H1 (cell line): ENCODE results near the gene RAET1G. TPM values are rescaled to one million over a fixed set of nuclear protein-coding genes. Genes with fewer than 3 reads are reported as not detected.

Experiments used
- CTCF ChIA-PET: fragments of 300-600 bp; sonication (Branson Sonifier 250); formaldehyde crosslinking; loops from one replicate; lab custom pipeline; 2021; ENCODE audit not compliant: partially characterized antibody; lab: Charles Lee
- POLR2A ChIA-PET: fragments of 300-600 bp; sonication (Branson Sonifier 250); formaldehyde crosslinking; loops from one replicate; lab custom pipeline; 2021; ENCODE audit warnings: inconsistent platforms; ENCODE audit not compliant: partially characterized antibody; lab: Charles Lee
- DNase-seq, 2 experiments: peaks; one replicate each; pipeline versions ENCODE4 v3.0.0 to v3.0.0-alpha.2; 2010 to 2022; ENCODE audit warnings: low spot score in 2 of 2, low read depth in 1 of 2, mixed read lengths in 1 of 2
- FAIRE-seq: peaks from 2 replicates; lab custom pipeline; 2011; peaks lifted over from hg19 to GRCh38; lab: Jason Lieb, UNC
- H2AFZ ChIP-seq: 2 replicates; pipeline ENCODE4 v1.8.1; 2012; ENCODE audit warnings: low read length, inconsistent platforms
- H2AK5ac ChIP-seq: 2 replicates; pipeline ENCODE4 v1.6.1; 2013; ENCODE audit warnings: low read depth, low read length
- H2BK120ac ChIP-seq: replicated peaks from 2 replicates; pipeline ENCODE3; 2013; ENCODE audit warnings: low read depth, low read length, inconsistent platforms
- H2BK12ac ChIP-seq: 2 replicates; pipeline ENCODE4 v1.6.1; 2013; ENCODE audit warnings: low read depth, low read length
- H2BK15ac ChIP-seq: 2 replicates; pipeline ENCODE4 v1.6.1; 2013; ENCODE audit warnings: low read length
- H2BK20ac ChIP-seq: 2 replicates; pipeline ENCODE4 v1.6.1; 2013; ENCODE audit warnings: low read length
- H2BK5ac ChIP-seq: 2 replicates; pipeline ENCODE4 v1.6.1; 2013; ENCODE audit warnings: low read depth, low read length
- H3K14ac ChIP-seq: 2 replicates; pipeline ENCODE4 v1.6.1; 2013; ENCODE audit warnings: inconsistent platforms; ENCODE audit not compliant: insufficient read length
- H3K18ac ChIP-seq: 2 replicates; pipeline ENCODE4 v1.6.1; 2013; ENCODE audit warnings: low read length; ENCODE audit errors: extremely low read depth
- H3K23ac ChIP-seq: 2 replicates; pipeline ENCODE4 v1.6.1; 2013; ENCODE audit warnings: inconsistent platforms; ENCODE audit not compliant: insufficient read length
- H3K23me2 ChIP-seq: 2 replicates; pipeline ENCODE4 v1.6.1; 2013; ENCODE audit warnings: low read depth, low read length
- H3K27ac ChIP-seq: 2 replicates; pipeline ENCODE4 v1.6.1; 2011; ENCODE audit warnings: low read depth, low read length, inconsistent platforms
- H3K27me3 ChIP-seq, 4 experiments: replicated peaks in 1 of 4; 1 replicate in 1 of 4; 2 replicates in 3 of 4; pipeline versions ENCODE4 v1.6.1 to v1.8.1; 2011 to 2013; ENCODE audit warnings: low read length in 3 of 4, mild to moderate bottlenecking in 3 of 4, inconsistent platforms in 2 of 4, mixed read lengths in 2 of 4, moderate library complexity in 1 of 4; ENCODE audit not compliant: control insufficient read depth in 3 of 4, insufficient read depth in 3 of 4; ENCODE audit errors: extremely low read depth in 1 of 4
- H3K36me3 ChIP-seq, 4 experiments: 2 replicates each; pipeline versions ENCODE4 v1.6.1 to v1.8.1; 2011 to 2013; ENCODE audit warnings: mild to moderate bottlenecking in 4 of 4, low read length in 3 of 4, moderate library complexity in 2 of 4, control low read depth in 1 of 4, inconsistent platforms in 1 of 4; ENCODE audit not compliant: insufficient read depth in 4 of 4, control insufficient read depth in 2 of 4
- H3K4ac ChIP-seq: replicated peaks from 2 replicates; pipeline ENCODE3; 2013; ENCODE audit warnings: low read length, low read depth, mixed read lengths, inconsistent platforms; ENCODE audit not compliant: insufficient read length
- H3K4me1 ChIP-seq, 4 experiments: replicated peaks in 1 of 4; 1 replicate in 1 of 4; 2 replicates in 3 of 4; pipeline versions ENCODE4 v1.6.1 to v1.8.1; 2011 to 2013; ENCODE audit warnings: low read length in 3 of 4, inconsistent platforms in 2 of 4, mixed read lengths in 1 of 4; ENCODE audit not compliant: insufficient read depth in 4 of 4, control insufficient read depth in 3 of 4
- H3K4me2 ChIP-seq, 2 experiments: 2 replicates each; pipeline versions ENCODE4 v1.6.1 to v1.8.1; 2011 to 2013; ENCODE audit warnings: low read depth in 2 of 2, low read length in 2 of 2, control low read depth in 1 of 2, inconsistent platforms in 1 of 2, mild to moderate bottlenecking in 1 of 2; ENCODE audit not compliant: insufficient read depth in 1 of 2
- H3K4me3 ChIP-seq, 4 experiments: fragments of 200-600, 300-600 bp in 1 of 4; sonication (generic), shearing (Covaris generic), sonication (Bioruptor Twin) in 1 of 4; 2 replicates each; pipeline versions ENCODE4 v1.5.1 to v1.8.1; 2011 to 2016; ENCODE audit warnings: low read length in 4 of 4, low read depth in 3 of 4, control low read depth in 2 of 4, inconsistent platforms in 2 of 4, mild to moderate bottlenecking in 2 of 4, mixed read lengths in 1 of 4, moderate library complexity in 1 of 4; ENCODE audit not compliant: insufficient read depth in 2 of 4; ENCODE audit errors: extremely low read depth in 1 of 4
- H3K56ac ChIP-seq: replicated peaks from 2 replicates; pipeline ENCODE3; 2013; ENCODE audit warnings: low read depth, mild to moderate bottlenecking, mixed read lengths, low read length, inconsistent platforms; ENCODE audit not compliant: insufficient read length
- H3K79me1 ChIP-seq: 2 replicates; pipeline ENCODE4 v1.6.1; 2013; ENCODE audit warnings: low read depth, low read length, control low read depth
- H3K79me2 ChIP-seq, 2 experiments: 2 replicates each; pipeline versions ENCODE4 v1.6.1 to v1.8.1; 2012 to 2013; ENCODE audit warnings: low read length in 2 of 2, mild to moderate bottlenecking in 2 of 2, inconsistent platforms in 1 of 2; ENCODE audit not compliant: insufficient read depth in 2 of 2, control insufficient read depth in 1 of 2
- H3K9ac ChIP-seq, 4 experiments: replicated peaks in 1 of 4; 1 replicate in 1 of 4; 2 replicates in 3 of 4; pipeline versions ENCODE4 v1.6.1 to v1.8.1; 2011 to 2013; ENCODE audit warnings: low read depth in 3 of 4, low read length in 3 of 4, control low read depth in 2 of 4, mild to moderate bottlenecking in 2 of 4, moderate library complexity in 2 of 4, inconsistent platforms in 1 of 4; ENCODE audit errors: extremely low read depth in 1 of 4
- H3K9me3 ChIP-seq, 2 experiments: 2 replicates each; pipeline versions ENCODE4 v1.6.1 to v1.8.1; 2012 to 2013; ENCODE audit warnings: mild to moderate bottlenecking in 2 of 2, moderate library complexity in 2 of 2, control low read depth in 1 of 2, inconsistent platforms in 1 of 2, low read depth in 1 of 2, low read length in 1 of 2, mixed read lengths in 1 of 2; ENCODE audit not compliant: insufficient read depth in 2 of 2
- H4K20me1 ChIP-seq, 2 experiments: replicated peaks in 1 of 2; 2 replicates each; pipeline versions ENCODE3 to v1.8.1; 2011 to 2013; ENCODE audit warnings: inconsistent platforms in 2 of 2, low read length in 2 of 2, mild to moderate bottlenecking in 1 of 2; ENCODE audit not compliant: insufficient read depth in 2 of 2, control insufficient read depth in 1 of 2
- H4K5ac ChIP-seq: 2 replicates; pipeline ENCODE4 v1.6.1; 2013; ENCODE audit warnings: low read length, low read depth, mixed read lengths, inconsistent platforms; ENCODE audit not compliant: insufficient read length
- H4K8ac ChIP-seq: 2 replicates; pipeline ENCODE4 v1.8.0; 2013; ENCODE audit warnings: mild to moderate bottlenecking, moderate library complexity, low read length, inconsistent platforms; ENCODE audit not compliant: insufficient read depth; ENCODE audit errors: extremely low read depth
- H4K91ac ChIP-seq: replicated peaks from 2 replicates; pipeline ENCODE3; 2013; ENCODE audit warnings: low read length, mixed read lengths, inconsistent platforms; ENCODE audit not compliant: insufficient read length
- BACH1 ChIP-seq: IDR thresholded peaks from 2 replicates; pipeline ENCODE4 v1.6.1; 2012; ENCODE audit warnings: low read length, improper control_type of control experiment
- CBX8 ChIP-seq: fragments of 300-800, 300-1000 bp; sonication (generic); IDR thresholded peaks from 2 replicates; pipeline ENCODE4 v1.7.1; 2016; ENCODE audit warnings: low read depth, low read length, borderline replicate concordance
- CREB1 ChIP-seq: IDR thresholded peaks from 2 replicates; pipeline ENCODE4 v1.6.1; 2012; ENCODE audit warnings: inconsistent platforms
- EP300 ChIP-seq, 2 experiments: IDR thresholded peaks; 1 replicate in 1 of 2; 2 replicates in 1 of 2; pipeline ENCODE4 v1.6.1; 2011 to 2012; ENCODE audit warnings: low read depth in 2 of 2, low read length in 2 of 2, mild to moderate bottlenecking in 2 of 2, borderline replicate concordance in 1 of 2, inconsistent platforms in 1 of 2, moderate library complexity in 1 of 2
- MAFK ChIP-seq: IDR thresholded peaks from 2 replicates; pipeline ENCODE4 v1.6.1; 2012; ENCODE audit warnings: low read depth, mild to moderate bottlenecking, improper control_type of control experiment, low read length
- PHF8 ChIP-seq: fragments of 200-600 bp; sonication (generic); conservative IDR thresholded peaks from 2 replicates; pipeline ENCODE4 v1.7.1; 2012; ENCODE audit warnings: low read depth, mild to moderate bottlenecking, inconsistent platforms, low read length, moderate library complexity
- RAD21 ChIP-seq, 2 experiments: IDR thresholded peaks in 1 of 2; conservative IDR thresholded peaks in 1 of 2; 2 replicates each; pipeline ENCODE4 v1.6.1; 2011; ENCODE audit warnings: low read depth in 2 of 2, low read length in 2 of 2, improper control_type of control experiment in 1 of 2, inconsistent platforms in 1 of 2, mild to moderate bottlenecking in 1 of 2, moderate library complexity in 1 of 2
- RXRA ChIP-seq: IDR thresholded peaks from 2 replicates; pipeline ENCODE4 v1.6.1; 2011; ENCODE audit warnings: low read depth, mild to moderate bottlenecking, low read length, moderate library complexity; ENCODE audit not compliant: insufficient read depth
- SIX5 ChIP-seq: IDR thresholded peaks from 2 replicates; pipeline ENCODE4 v1.6.1; 2011; ENCODE audit warnings: mild to moderate bottlenecking, low read depth, low read length
- SP1 ChIP-seq: IDR thresholded peaks from 2 replicates; pipeline ENCODE4 v1.6.1; 2011; ENCODE audit warnings: low read depth, low read length
- SUZ12 ChIP-seq: fragments of 200-600 bp; sonication (generic); IDR thresholded peaks from 2 replicates; pipeline ENCODE4 v1.6.1; 2012; ENCODE audit warnings: mild to moderate bottlenecking, inconsistent platforms, low read length, moderate library complexity, mixed read lengths
- TEAD4 ChIP-seq: IDR thresholded peaks from 2 replicates; pipeline ENCODE4 v1.6.1; 2012; ENCODE audit warnings: low read depth, low read length, inconsistent platforms, mixed read lengths
- YY1 ChIP-seq: IDR thresholded peaks from 2 replicates; pipeline ENCODE4 v1.6.1; 2011; ENCODE audit warnings: low read depth, mild to moderate bottlenecking, low read length
- WGBS, 2 experiments: shearing (Covaris generic) in 1 of 2; methylation state at CpG; one replicate each; pipeline versions ENCODE4 v1.1.6 to v1.1.7; 2013 to 2015; ENCODE audit warnings: low lambda C conversion rate in 2 of 2, mixed read lengths in 2 of 2, inconsistent platforms in 1 of 2, low coverage in 1 of 2, missing lambda C conversion rate in 1 of 2; ENCODE audit not compliant: insufficient replicate concordance in 2 of 2, insufficient coverage in 1 of 2, insufficient read length in 1 of 2; ENCODE audit errors: extremely low coverage in 1 of 2, missing lambda C conversion rate in 1 of 2; 5-methylcytosine and 5-hydroxymethylcytosine counted together
- polyA plus RNA-seq, 7 experiments: library from polyadenylated mRNA; depleted of rRNA in 3 of 7; stranded (reverse) in 5 of 7; unstranded in 2 of 7; fragments of >200 nt in 5 of 7; fragments of 200-250 nt in 2 of 7; gene quantifications; 1 replicate in 5 of 7; 2 replicates in 1 of 7; 4 replicates in 1 of 7; pipeline versions ENCODE4 v1.2.1 to v1.2.3, GENCODE V29; 2011 to 2013; ENCODE audit warnings: missing spikeins in 2 of 7, mixed read lengths in 2 of 7
- total RNA-seq: library from RNA; stranded (reverse); fragmentation: NEBNext Ultra II Directional; extraction: Animal tissue kit (Norgen Biotek cat#: 25700); gene quantifications from 2 replicates; pipeline ENCODE4 v1.2.1, GENCODE V29; 2021
- TF ChIP-seq, protein P1 (sequence below): IDR thresholded peaks from 2 replicates; pipeline ENCODE4 v1.6.1; 2011; ENCODE audit warnings: low read depth, mild to moderate bottlenecking, low read length; ENCODE audit not compliant: insufficient read depth

RAET1G gene
- total and polyA plus RNA-seq, 2 of the 8 experiments (the other 6 are each of a cell fraction or from before 2014, with no cell fraction given), result 0.08 TPM; not detected in 1

GRCh38 chr6:149899486-149899885 lies 23.4 kb downstream of the RAET1G start:
- no peaks in the 10 kb centered on the region for H3K9me3 ChIP-seq
- H3K18ac ChIP-seq, result no peak overlapping the region
- peaks cover 0 to 4% (median 0%) of the 10 kb centered on the region in 4 experiments; a peak in 2 of 7 replicates for H3K4me1 ChIP-seq
- no peak for FAIRE-seq
- no peak overlapping the region for H3K4me2 ChIP-seq
- no peaks in the 10 kb centered on the region for H3K36me3 ChIP-seq
- H3K27ac ChIP-seq, result no peak overlapping the region
- no peak overlapping the region for H3K4ac ChIP-seq
- ChIA-PET CTCF (interaction anchor here (1.4 to 3.1 kb wide), 4 partner anchors 11 to 59 kb away, joined by 3 to 13 read pairs (median 9); no protein-coding TSS in a partner anchor), POLR2A (interaction anchor here (0.6 kb wide), 1 partner anchor 337 kb away, joined by 3 read pairs; no protein-coding TSS in a partner anchor)
- no peak overlapping the region for H4K91ac ChIP-seq
- no peak for DNase-seq
- H3K79me2 ChIP-seq, result no peaks in the 10 kb centered on the region
- H3K23me2 ChIP-seq, result no peaks in the 10 kb centered on the region
- no peak overlapping the region for H3K4me3 ChIP-seq
- H2BK12ac ChIP-seq, result no peak overlapping the region
- no peak overlapping the region for H3K14ac ChIP-seq
- H2BK20ac ChIP-seq, result no peak overlapping the region
- no peak overlapping the region for H3K9ac ChIP-seq
- no peak overlapping the region for H2BK15ac ChIP-seq
- no peak overlapping the region for H2AK5ac ChIP-seq
- no peak overlapping the region for H2BK120ac ChIP-seq
- H2BK5ac ChIP-seq, result no peak overlapping the region
- no peaks in the 10 kb centered on the region for H3K27me3 ChIP-seq
- H2AFZ ChIP-seq, result no peak overlapping the region
- H4K8ac ChIP-seq, result no peak overlapping the region
- no peaks in the 10 kb centered on the region for H3K79me1 ChIP-seq
- no peaks in the 10 kb centered on the region for H4K20me1 ChIP-seq
- no peak overlapping the region for H4K5ac ChIP-seq
- no peak overlapping the region for H3K23ac ChIP-seq
- H3K56ac ChIP-seq, result no peak overlapping the region
- 97% methylated on average over 6 of the region's 6 CpGs; no CpG with 5 or more reads in 1 of the 2 experiments for WGBS, 2 experiments
- TF ChIP-seq RAD21 (IDR thresholded peaks at IDR 0.05 in 1 of 2, conservative IDR thresholded peaks at IDR 0.05 in 1 of 2; ENCODE audit: low read depth in 2 of 2, low read length in 2 of 2), result no peak
- no peak for TF ChIP-seq SUZ12
- TF ChIP-seq BACH1, result no peak
- no peak for TF ChIP-seq MAFK
- TF ChIP-seq RXRA, result no peak
- TF ChIP-seq TEAD4, result no peak
- TF ChIP-seq SIX5, result no peak
- TF ChIP-seq CREB1, result no peak
- no peak for TF ChIP-seq CBX8
- no peak for TF ChIP-seq PHF8
- TF ChIP-seq YY1, result no peak
- no peak for TF ChIP-seq EP300 (IDR thresholded peaks at IDR 0.05; ENCODE audit: borderline replicate concordance in 1 of 2, low read depth in 2 of 2, low read length in 2 of 2)
- TF ChIP-seq, protein P1, sequence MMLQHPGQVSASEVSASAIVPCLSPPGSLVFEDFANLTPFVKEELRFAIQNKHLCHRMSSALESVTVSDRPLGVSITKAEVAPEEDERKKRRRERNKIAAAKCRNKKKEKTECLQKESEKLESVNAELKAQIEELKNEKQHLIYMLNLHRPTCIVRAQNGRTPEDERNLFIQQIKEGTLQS, result no peak
- no peak for TF ChIP-seq SP1
